SK-N-SH (cell line): ENCODE measurements around the gene CDH23. TPM values are rescaled to one million over a fixed set of nuclear protein-coding genes. Genes with fewer than 3 reads are reported as not detected.

Experiments used
- CTCF ChIA-PET: fragments of 300-600, 350-600 bp; formaldehyde crosslinking; extraction: SDS; loops from one replicate; lab custom pipeline; 2021; lab: Yijun Ruan, JAX
- POLR2A ChIA-PET: fragments of 350-600 bp; sonication (Branson Sonifier 250); formaldehyde crosslinking; extraction: SDS; loops from one replicate; lab custom pipeline; 2020; ENCODE audit warnings: antibody characterized with exemption, inconsistent platforms; lab: Yijun Ruan, JAX
- DNase-seq: peaks from one replicate; pipeline ENCODE4 v3.0.0; 2012
- H2AFZ ChIP-seq: fragments of 200-600 bp; sonication (generic); 2 replicates; pipeline ENCODE4 v1.8.1; 2016; ENCODE audit warnings: antibody characterized with exemption, mild to moderate bottlenecking, low read depth
- H3F3A ChIP-seq: fragments of 200-600 bp; sonication (generic); replicated peaks from 2 replicates; pipeline ENCODE3; 2016; ENCODE audit warnings: antibody characterized with exemption, mild to moderate bottlenecking; ENCODE audit not compliant: insufficient read depth
- H3K27ac ChIP-seq, 2 experiments: fragments of 200-500 bp in 1 of 2; fragments of 200-600 bp in 1 of 2; sonication (Bioruptor generic) in 1 of 2; sonication (generic), shearing (Covaris generic) in 1 of 2; 2 replicates each; pipeline versions ENCODE4 v1.5.1 to v1.6.1; 2014 to 2016; ENCODE audit warnings: low read depth in 2 of 2, inconsistent platforms in 1 of 2, low read length in 1 of 2, mild to moderate bottlenecking in 1 of 2, mixed read lengths in 1 of 2
- H3K27me3 ChIP-seq: fragments of 200-600 bp; sonication (generic), shearing (Covaris generic); 2 replicates; pipeline ENCODE4 v1.6.1; 2016; ENCODE audit warnings: mixed run types; ENCODE audit not compliant: insufficient read depth
- H3K36me3 ChIP-seq, 2 experiments: fragments of 200-500 bp in 1 of 2; fragments of 200-600 bp in 1 of 2; sonication (Bioruptor generic) in 1 of 2; sonication (generic) in 1 of 2; replicated peaks in 1 of 2; 2 replicates each; pipeline versions ENCODE3 to v1.5.1; 2014 to 2016; ENCODE audit warnings: low read length in 1 of 2, mild to moderate bottlenecking in 1 of 2; ENCODE audit not compliant: insufficient read depth in 2 of 2, control insufficient read depth in 1 of 2
- H3K4me1 ChIP-seq, 2 experiments: fragments of 200-500 bp in 1 of 2; fragments of 200-600 bp in 1 of 2; sonication (Bioruptor generic) in 1 of 2; sonication (generic), shearing (Covaris generic) in 1 of 2; 2 replicates each; pipeline versions ENCODE4 v1.5.1 to v1.6.1; 2014 to 2016; ENCODE audit warnings: low read depth in 1 of 2, low read length in 1 of 2, mixed run types in 1 of 2; ENCODE audit not compliant: insufficient read depth in 2 of 2, control insufficient read depth in 1 of 2
- H3K4me2 ChIP-seq: fragments of 200-600 bp; sonication (generic), shearing (Covaris generic); 2 replicates; pipeline ENCODE4 v1.6.1; 2017; ENCODE audit warnings: mixed run types
- H3K4me3 ChIP-seq, 2 experiments: fragments of 200-500 bp in 1 of 2; fragments of 200-600 bp in 1 of 2; sonication (Bioruptor generic) in 1 of 2; sonication (generic), shearing (Covaris generic) in 1 of 2; 2 replicates each; pipeline versions ENCODE4 v1.5.1 to v1.8.1; 2014 to 2016; ENCODE audit warnings: low read depth in 2 of 2, inconsistent platforms in 1 of 2, low read length in 1 of 2, mild to moderate bottlenecking in 1 of 2, mixed read lengths in 1 of 2, moderate library complexity in 1 of 2
- H3K79me2 ChIP-seq: fragments of 200-600 bp; sonication (generic); 2 replicates; pipeline ENCODE4 v1.8.1; 2017; ENCODE audit warnings: mild to moderate bottlenecking; ENCODE audit not compliant: insufficient read depth
- H3K9ac ChIP-seq: fragments of 200-600 bp; sonication (generic); 2 replicates; pipeline ENCODE4 v1.6.1; 2017; ENCODE audit warnings: mixed run types
- H3K9me2 ChIP-seq: fragments of 200-600 bp; sonication (generic); 2 replicates; pipeline ENCODE4 v1.6.1; 2017; ENCODE audit warnings: mixed run types
- H3K9me3 ChIP-seq: fragments of 200-600 bp; sonication (generic); 2 replicates; pipeline ENCODE4 v1.6.1; 2017; ENCODE audit warnings: mixed run types, mild to moderate bottlenecking, moderate library complexity
- H4K20me1 ChIP-seq: fragments of 200-600 bp; sonication (generic); 2 replicates; pipeline ENCODE4 v1.6.1; 2017; ENCODE audit warnings: mild to moderate bottlenecking, mixed run types; ENCODE audit not compliant: insufficient read depth
- CHD2 ChIP-seq: fragments of 150-350 bp; IDR thresholded peaks from 2 replicates; pipeline ENCODE4 v1.6.1; 2018; ENCODE audit warnings: low read length; ENCODE audit not compliant: partially characterized antibody
- ELF1 ChIP-seq: IDR thresholded peaks from 2 replicates; pipeline ENCODE4 v1.4.0; 2012
- EZH2phosphoT487 ChIP-seq: fragments of 200-600 bp; sonication (generic); IDR thresholded peaks from 2 replicates; pipeline ENCODE4 v1.6.1; 2017; ENCODE audit warnings: low read depth, mixed run types, mild to moderate bottlenecking, antibody characterized with exemption, moderate library complexity, borderline replicate concordance
- FOXJ3 ChIP-seq: sonication (generic); formaldehyde crosslinking; IDR thresholded peaks from 2 replicates; pipeline ENCODE4 v1.5.1; 2020; ENCODE audit warnings: mild to moderate bottlenecking, missing genetic modification reagents
- JUND ChIP-seq: IDR thresholded peaks from 2 replicates; pipeline ENCODE4 v1.4.0; 2012
- RAD21 ChIP-seq: IDR thresholded peaks from 2 replicates; pipeline ENCODE4 v1.6.1; 2012; ENCODE audit warnings: mild to moderate bottlenecking, low read length
- RCOR1 ChIP-seq: fragments of 150-350 bp; IDR thresholded peaks from 2 replicates; pipeline ENCODE4 v1.6.1; 2017; ENCODE audit warnings: antibody characterized with exemption, low read length
- REST ChIP-seq: IDR thresholded peaks from 2 replicates; pipeline ENCODE4 v1.6.1; 2012; ENCODE audit warnings: mild to moderate bottlenecking, low read depth, low read length, moderate library complexity
- RFX5 ChIP-seq: IDR thresholded peaks from 2 replicates; pipeline ENCODE4 v1.6.1; 2012; ENCODE audit warnings: mild to moderate bottlenecking, improper control_type of control experiment, low read length
- RXRA ChIP-seq: IDR thresholded peaks from 2 replicates; pipeline ENCODE4 v1.4.0; 2012; ENCODE audit warnings: low read depth, mild to moderate bottlenecking, borderline replicate concordance
- SIN3A ChIP-seq: IDR thresholded peaks from 2 replicates; pipeline ENCODE4 v1.6.1; 2012; ENCODE audit warnings: low read depth, mild to moderate bottlenecking, low read length, moderate library complexity, borderline replicate concordance
- TCF12 ChIP-seq: IDR thresholded peaks from 2 replicates; pipeline ENCODE4 v1.4.0; 2012
- TEAD4 ChIP-seq: IDR thresholded peaks from 2 replicates; pipeline ENCODE4 v1.4.0; 2012; ENCODE audit warnings: mild to moderate bottlenecking, borderline replicate concordance; ENCODE audit not compliant: insufficient read depth
- YY1 ChIP-seq: IDR thresholded peaks from 2 replicates; pipeline ENCODE4 v1.4.0; 2012; ENCODE audit warnings: low read depth, mild to moderate bottlenecking
- WGBS: methylation state at CpG from one replicate; pipeline ENCODE4 v1.1.6; 2017; ENCODE audit warnings: low lambda C conversion rate; 5-methylcytosine and 5-hydroxymethylcytosine counted together
- polyA plus RNA-seq, 3 experiments: library from polyadenylated mRNA; depleted of rRNA; stranded (reverse); fragments of >200 nt; gene quantifications; 2 replicates each; pipeline ENCODE4 v1.2.3, GENCODE V29; 2012
- TF ChIP-seq, protein P1 (sequence below): IDR thresholded peaks from 2 replicates; pipeline ENCODE4 v1.4.0; 2012; ENCODE audit warnings: low read depth
- TF ChIP-seq, protein P2 (sequence below): IDR thresholded peaks from 2 replicates; pipeline ENCODE4 v1.4.0; 2012; ENCODE audit warnings: low read depth, borderline replicate concordance
- TF ChIP-seq, protein P3 (sequence below): fragments of 150-350 bp; IDR thresholded peaks from 2 replicates; pipeline ENCODE4 v1.6.1; 2017; ENCODE audit warnings: antibody characterized with exemption, low read length, low read depth, borderline replicate concordance
- TF ChIP-seq, protein P4 (sequence below): IDR thresholded peaks from 2 replicates; pipeline ENCODE4 v1.4.0; 2012; ENCODE audit warnings: low read depth, borderline replicate concordance

Gene CDH23
- polyA plus RNA-seq, 1 of the 3 experiments (the other 2 are of a cell fraction) = 0.03 TPM

DNA sequence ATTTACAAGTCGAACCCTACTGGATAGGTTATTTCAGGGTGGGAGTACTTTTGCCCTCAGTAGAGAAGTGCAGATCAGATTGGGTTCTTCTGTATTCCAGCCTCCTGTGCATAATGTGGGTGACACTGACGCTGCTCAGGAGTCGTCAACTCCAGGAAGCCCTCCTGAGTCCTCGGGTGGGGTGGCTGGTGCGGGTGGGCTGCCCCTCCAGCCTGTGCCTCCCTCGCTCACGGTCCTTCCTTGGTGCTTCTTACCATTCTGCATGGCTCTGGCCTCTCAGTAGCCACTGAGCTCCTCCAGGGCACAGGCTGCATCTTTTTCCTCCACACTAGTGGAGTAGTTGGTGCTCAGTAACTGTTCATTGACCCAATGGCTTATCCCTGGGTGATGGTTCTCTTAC, 4.3 kb downstream of the CDH23 start:
- H3K4me2 ChIP-seq = no peak overlapping the region
- no peaks in the 10 kb centered on the region for H3K36me3 ChIP-seq
- H3K27me3 ChIP-seq = peaks cover 36% of the 10 kb centered on the region
- no peaks in the 10 kb centered on the region for H3K79me2 ChIP-seq
- no peak overlapping the region for H2AFZ ChIP-seq
- TF ChIP-seq, protein P1, sequence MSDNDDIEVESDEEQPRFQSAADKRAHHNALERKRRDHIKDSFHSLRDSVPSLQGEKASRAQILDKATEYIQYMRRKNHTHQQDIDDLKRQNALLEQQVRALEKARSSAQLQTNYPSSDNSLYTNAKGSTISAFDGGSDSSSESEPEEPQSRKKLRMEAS = no peak
- no peak for TF ChIP-seq RXRA
- no peak for TF ChIP-seq CHD2
- TF ChIP-seq, protein P2, sequence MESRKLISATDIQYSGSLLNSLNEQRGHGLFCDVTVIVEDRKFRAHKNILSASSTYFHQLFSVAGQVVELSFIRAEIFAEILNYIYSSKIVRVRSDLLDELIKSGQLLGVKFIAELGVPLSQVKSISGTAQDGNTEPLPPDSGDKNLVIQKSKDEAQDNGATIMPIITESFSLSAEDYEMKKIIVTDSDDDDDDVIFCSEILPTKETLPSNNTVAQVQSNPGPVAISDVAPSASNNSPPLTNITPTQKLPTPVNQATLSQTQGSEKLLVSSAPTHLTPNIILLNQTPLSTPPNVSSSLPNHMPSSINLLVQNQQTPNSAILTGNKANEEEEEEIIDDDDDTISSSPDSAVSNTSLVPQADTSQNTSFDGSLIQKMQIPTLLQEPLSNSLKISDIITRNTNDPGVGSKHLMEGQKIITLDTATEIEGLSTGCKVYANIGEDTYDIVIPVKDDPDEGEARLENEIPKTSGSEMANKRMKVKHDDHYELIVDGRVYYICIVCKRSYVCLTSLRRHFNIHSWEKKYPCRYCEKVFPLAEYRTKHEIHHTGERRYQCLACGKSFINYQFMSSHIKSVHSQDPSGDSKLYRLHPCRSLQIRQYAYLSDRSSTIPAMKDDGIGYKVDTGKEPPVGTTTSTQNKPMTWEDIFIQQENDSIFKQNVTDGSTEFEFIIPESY = no peak
- TF ChIP-seq, protein P3, sequence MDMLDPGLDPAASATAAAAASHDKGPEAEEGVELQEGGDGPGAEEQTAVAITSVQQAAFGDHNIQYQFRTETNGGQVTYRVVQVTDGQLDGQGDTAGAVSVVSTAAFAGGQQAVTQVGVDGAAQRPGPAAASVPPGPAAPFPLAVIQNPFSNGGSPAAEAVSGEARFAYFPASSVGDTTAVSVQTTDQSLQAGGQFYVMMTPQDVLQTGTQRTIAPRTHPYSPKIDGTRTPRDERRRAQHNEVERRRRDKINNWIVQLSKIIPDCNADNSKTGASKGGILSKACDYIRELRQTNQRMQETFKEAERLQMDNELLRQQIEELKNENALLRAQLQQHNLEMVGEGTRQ = no peak
- TF ChIP-seq RCOR1 = no peak
- TF ChIP-seq, protein P4, sequence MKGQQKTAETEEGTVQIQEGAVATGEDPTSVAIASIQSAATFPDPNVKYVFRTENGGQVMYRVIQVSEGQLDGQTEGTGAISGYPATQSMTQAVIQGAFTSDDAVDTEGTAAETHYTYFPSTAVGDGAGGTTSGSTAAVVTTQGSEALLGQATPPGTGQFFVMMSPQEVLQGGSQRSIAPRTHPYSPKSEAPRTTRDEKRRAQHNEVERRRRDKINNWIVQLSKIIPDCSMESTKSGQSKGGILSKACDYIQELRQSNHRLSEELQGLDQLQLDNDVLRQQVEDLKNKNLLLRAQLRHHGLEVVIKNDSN = no peak
- TF ChIP-seq FOXJ3 (CRISPR knock-in tag) = no peak
- no peak for TF ChIP-seq YY1
- ChIA-PET CTCF (interaction anchor here (9.4 to 12.3 kb wide), 2 partner anchors 167 to 207 kb away, joined by 70 to 223 read pairs; no protein-coding TSS in a partner anchor), POLR2A (no interaction called here)
- no peaks in the 10 kb centered on the region for H4K20me1 ChIP-seq
- H3K4me3 ChIP-seq = no peak overlapping the region
- peaks cover 0 to 9% of the 10 kb centered on the region in 2 experiments; a peak in 1 of 4 replicates for H3K4me1 ChIP-seq
- no peaks in the 10 kb centered on the region for H3K9me3 ChIP-seq
- 66% methylated on average over 6 of the region's 7 CpGs for WGBS
- DNase-seq = no peak
- no peak overlapping the region for H3K9ac ChIP-seq
- no peak overlapping the region for H3K27ac ChIP-seq
- no peaks in the 10 kb centered on the region for H3F3A ChIP-seq
- no peaks in the 10 kb centered on the region for H3K9me2 ChIP-seq

DNA sequence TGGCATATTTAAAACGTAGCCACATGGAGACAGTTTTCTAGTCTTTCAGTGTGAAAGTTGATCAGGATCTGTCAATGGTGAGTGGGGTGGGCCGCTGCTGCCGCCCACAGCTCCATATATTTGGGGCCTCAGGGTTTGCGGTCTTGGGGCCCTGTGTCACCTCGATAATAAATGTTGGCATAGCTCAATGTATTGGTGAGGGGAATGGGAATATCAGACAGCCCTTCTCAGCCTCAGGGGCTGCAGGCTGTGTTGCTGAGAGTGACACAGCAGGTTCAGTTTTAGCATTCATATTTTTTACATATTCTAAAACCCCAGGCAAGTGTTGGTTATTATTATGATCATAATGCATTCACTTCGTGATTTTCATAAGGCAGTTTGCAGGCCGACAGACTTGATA, 5.3 kb downstream of the CDH23 start:
- Histone ChIP-seq H3K27ac (no peak overlapping the region), H3K4me3 (no peak overlapping the region), H3K79me2 (no peaks in the 10 kb centered on the region), H3F3A (no peaks in the 10 kb centered on the region), H3K27me3 (peaks cover 41% of the 10 kb centered on the region), H3K4me1 (peaks cover 0 to 8% of the 10 kb centered on the region in 2 experiments; a peak in 1 of 4 replicates), H2AFZ (no peak overlapping the region), H3K9me2 (no peaks in the 10 kb centered on the region), H3K4me2 (no peak overlapping the region), H3K9ac (no peak overlapping the region), H3K36me3 (no peaks in the 10 kb centered on the region), H3K9me3 (no peaks in the 10 kb centered on the region), H4K20me1 (no peaks in the 10 kb centered on the region)
- TF ChIP-seq EZH2phosphoT487 (no peak), RAD21 (no peak), RCOR1 (no peak), RFX5 (no peak), ELF1 (no peak), SIN3A (no peak), REST (no peak), TEAD4 (no peak), JUND (no peak), TCF12 (no peak)
- TF ChIP-seq, protein P4 = no peak
- WGBS = 71% methylated on average over 7 of the region's 7 CpGs
- DNase-seq = no peak
- ChIA-PET CTCF (interaction anchor here (1.1 to 1.4 kb wide), 2 partner anchors 17 to 168 kb away, joined by 3 to 4 read pairs; no protein-coding TSS in a partner anchor), POLR2A (no interaction called here)
